ENCODE results near the gene TMEM223. TPM values are rescaled to one million over a fixed set of nuclear protein-coding genes. Genes with fewer than 3 reads are reported as not detected.

The TMEM223 gene
- total RNA-seq, 4 donors from 2014 or later = 12.9 to 41.4 (median 21.0) TPM

- TF ChIP-seq CTCF (IDR thresholded peaks at IDR 0.05) (no peak), POLR2A (IDR thresholded peaks at IDR 0.05) (no peak)
- WGBS, 2 donors = 2 to 3% methylated on average over 14 of the region's 14 CpGs
- intact Hi-C loops (cut with DNase I; ENCODE audit: low total_unique reads) = no loop called here
- no peak for DNase-seq (ENCODE audit: low spot score in 2 of 2)
- H3K4me3 ChIP-seq (ENCODE audit: low read depth, poor library complexity, severe bottlenecking) = peak overlapping the region; percentile 97
These were observed 12.7 kb upstream of the TMEM223 start for GRCh38 chr11:62804310-62805075.

GRCh38 chr11:62801071-62801470 is 9.3 kb upstream of the TMEM223 start:
- no peak for TF ChIP-seq POLR2A (IDR thresholded peaks at IDR 0.05)
- TF ChIP-seq CTCF (IDR thresholded peaks at IDR 0.05) = no peak
- intact Hi-C loops (cut with DNase I; ENCODE audit: low total_unique reads) = no loop called here

GRCh38 chr11:62799486-62799885 is 7.7 kb upstream of the TMEM223 start:
- WGBS, 2 donors = 87 to 92% methylated on average over 10 of the region's 10 CpGs
- DNase-seq (ENCODE audit: low spot score in 2 of 2) = no peak
- H3K4me3 ChIP-seq (ENCODE audit: low read depth, poor library complexity, severe bottlenecking) = no peak overlapping the region
- intact Hi-C loops (cut with DNase I; ENCODE audit: low total_unique reads) = loop anchor here (10.0 kb wide), 1 partner anchor 55 kb away; no protein-coding TSS in a partner anchor
- TF ChIP-seq CTCF (IDR thresholded peaks at IDR 0.05) (no peak), POLR2A (IDR thresholded peaks at IDR 0.05) (no peak)

More at GRCh38 chr11:62801071-62801470, 9.3 kb upstream of the TMEM223 start:
- no peak for DNase-seq (ENCODE audit: low spot score in 2 of 2)
- H3K4me3 ChIP-seq (ENCODE audit: low read depth, poor library complexity, severe bottlenecking) = no peak overlapping the region
- WGBS, 2 donors = 78 to 83% methylated on average over 4 of the region's 4 CpGs

- no peak for DNase-seq (ENCODE audit: low spot score in 2 of 2)
- intact Hi-C loops (cut with DNase I; ENCODE audit: low total_unique reads) = loop anchor here (10.0 kb wide), 1 partner anchor 59 kb away; no protein-coding TSS in a partner anchor
- no peak overlapping the region for H3K4me3 ChIP-seq (ENCODE audit: low read depth, poor library complexity, severe bottlenecking)
- WGBS, 2 donors = 77 to 79% methylated on average over 7 of the region's 7 CpGs
- TF ChIP-seq CTCF (IDR thresholded peaks at IDR 0.05) (no peak), POLR2A (IDR thresholded peaks at IDR 0.05) (no peak)
These were observed 4.5 kb upstream of the TMEM223 start for GRCh38 chr11:62796281-62796680.

GRCh38 chr11:62794201-62794775 is 2.5 kb upstream of the TMEM223 start:
- TF ChIP-seq POLR2A (IDR thresholded peaks at IDR 0.05) (no peak), CTCF (IDR thresholded peaks at IDR 0.05) (no peak)
- intact Hi-C loops (cut with DNase I; ENCODE audit: low total_unique reads) = loop anchor here (10.0 kb wide), 1 partner anchor 61 kb away; no protein-coding TSS in a partner anchor
- DNase-seq (ENCODE audit: low spot score in 2 of 2) = no peak
- no peak overlapping the region for H3K4me3 ChIP-seq (ENCODE audit: low read depth, poor library complexity, severe bottlenecking)
- 85 to 90% methylated on average over 8 of the region's 8 CpGs for WGBS, 2 donors
